GM18873 (cell line): Measurements from ENCODE around the gene HOPX.
"Not testable (repeated sequence)": the region's sequence is repeated elsewhere in the genome, so short reads cannot be mapped to it uniquely, and the experiment has no call there.

Source experiments
- ATAC-seq: cut with Tn5 transposase; IDR thresholded peaks from one replicate; pipeline ENCODE4 v1.9.1; 2021; ENCODE audit warnings: mild to moderate bottlenecking, moderate library complexity, moderate number of reproducible peaks; ENCODE audit not compliant: unreplicated experiment, low FRiP score

HOPX gene

GRCh38 chr4:56656346-56656643, 24.8 kb downstream of the HOPX start:
- ATAC-seq, result no peak

- ATAC-seq, result no peak
Measured at GRCh38 chr4:56655627-56656345, 25.3 kb downstream of the HOPX start.

GRCh38 chr4:56655209-56655626, 25.9 kb downstream of the HOPX start:
- no peak for ATAC-seq

- ATAC-seq, result no peak
Measured at GRCh38 chr4:56654238-56654632, 26.9 kb downstream of the HOPX start.

GRCh38 chr4:56653461-56654237, 27.4 kb downstream of the HOPX start:
- no peak for ATAC-seq

- ATAC-seq, result no peak
Measured at GRCh38 chr4:56652196-56652595, 28.9 kb downstream of the HOPX start.

GRCh38 chr4:56651056-56651350, 30.1 kb downstream of the HOPX start:
- no peak for ATAC-seq

- no peak for ATAC-seq
Measured at GRCh38 chr4:56650262-56651055, 30.6 kb downstream of the HOPX start.

GRCh38 chr4:56649445-56650261, 31.4 kb downstream of the HOPX start:
- no peak for ATAC-seq

GRCh38 chr4:56648824-56649151, 32.3 kb downstream of the HOPX start:
- no peak for ATAC-seq

GRCh38 chr4:56648021-56648823, 32.9 kb downstream of the HOPX start:
- ATAC-seq, result no peak

GRCh38 chr4:56646341-56646740, 34.8 kb downstream of the HOPX start:
- no peak for ATAC-seq

- ATAC-seq, result no peak
Measured at GRCh38 chr4:56643596-56643995, 37.5 kb downstream of the HOPX start.

GRCh38 chr4:56641494-56642051, 39.5 kb downstream of the HOPX start:
- no peak for ATAC-seq

GRCh38 chr4:56640621-56641493, 40.2 kb downstream of the HOPX start:
- no peak for ATAC-seq

- no peak for ATAC-seq
Measured at GRCh38 chr4:56637791-56638190, 43.3 kb downstream of the HOPX start.

GRCh38 chr4:56637154-56637553, 43.9 kb downstream of the HOPX start:
- ATAC-seq, result no peak

- ATAC-seq, result not testable (repeated sequence)
Measured at GRCh38 chr4:56634954-56635353, 46.1 kb downstream of the HOPX start.

- ATAC-seq, result no peak
Measured at GRCh38 chr4:56633486-56633885, 47.6 kb downstream of the HOPX start.
